OCI-LY7 (cell line): ENCODE results near the gene FAM156B.

Source experiments
- CTCF ChIP-seq: fragments of 200-600 bp; sonication (generic); conservative IDR thresholded peaks from 2 replicates; pipeline ENCODE4 v1.5.1; 2014; ENCODE audit warnings: mild to moderate bottlenecking, antibody characterized with exemption, low read length, moderate library complexity, mixed read lengths
- EZH2phosphoT487 ChIP-seq: fragments of 200-600 bp; sonication (generic); IDR thresholded peaks from 2 replicates; pipeline ENCODE4 v1.6.1; 2018; ENCODE audit warnings: low read depth, borderline replicate concordance, mild to moderate bottlenecking, mixed run types, antibody characterized with exemption, low read length, moderate library complexity, mixed read lengths

GRCh38 chrX:52934704-52935469, 37.8 kb downstream of the FAM156B start:
- TF ChIP-seq CTCF = peak; percentile 80
- no peak for TF ChIP-seq EZH2phosphoT487
